Vagina (tissue), 2 donors: Measurements from ENCODE around the gene SRSF10. TPM values are rescaled to one million over a fixed set of nuclear protein-coding genes. Genes with fewer than 3 reads are reported as not detected.

ENCODE experiments used
- DNase-seq, 2 donors: peaks; one replicate each; pipeline ENCODE4 v3.0.0-alpha.2; 2017; ENCODE audit errors: extremely low spot score in 2 of 2
- H3K27ac ChIP-seq: fragments of 200-600 bp; sonication (generic); one replicate; pipeline ENCODE4 v1.5.1; 2019
- H3K27me3 ChIP-seq: fragments of 200-600 bp; sonication (generic); one replicate; pipeline ENCODE4 v1.5.1; 2019
- H3K36me3 ChIP-seq, 2 donors: fragments of 200-600 bp; sonication (generic); one replicate each; pipeline ENCODE4 v1.5.1; 2017 to 2019
- H3K4me1 ChIP-seq: fragments of 200-600 bp; sonication (generic); one replicate; pipeline ENCODE4 v1.5.1; 2019
- H3K4me3 ChIP-seq, 2 donors: fragments of 200-600 bp; sonication (generic); 1 replicate in 1 of 2; 2 replicates in 1 of 2; pipeline ENCODE4 v1.5.1; 2016 to 2019
- H3K9me3 ChIP-seq: fragments of 200-600 bp; sonication (generic); one replicate; pipeline ENCODE4 v1.5.1; 2019
- POLR2A ChIP-seq, 2 donors: fragments of 450-650 bp; IDR thresholded peaks; one replicate each; pipeline ENCODE4 v1.6.1; 2017; ENCODE audit warnings: antibody characterized with exemption in 2 of 2, mild to moderate bottlenecking in 2 of 2, moderate library complexity in 2 of 2
- POLR2AphosphoS5 ChIP-seq, 2 donors: sonication (generic); formaldehyde crosslinking; IDR thresholded peaks; one replicate each; pipeline ENCODE4 v1.9.0; 2017; ENCODE audit warnings: antibody characterized with exemption in 2 of 2, mild to moderate bottlenecking in 2 of 2, low read depth in 1 of 2; ENCODE audit not compliant: insufficient read depth in 1 of 2
- intact Hi-C: fragments of 100-400 bp; cut with DNase I; formaldehyde crosslinking; loops from one replicate; pipeline ENCODE4 v1.15.1; 2023
- total RNA-seq: library from RNA; depleted of rRNA; stranded (reverse); fragments of >200 nt; gene quantifications from one replicate; pipeline ENCODE4 v1.2.3, GENCODE V29; 2016
- TF ChIP-seq, protein P1 (sequence below), 3 experiments: fragments of 450-650 bp in 2 of 3; fragments of 200-600 bp in 1 of 3; sonication (generic) in 1 of 3; IDR thresholded peaks; one replicate each; pipeline ENCODE4 v1.5.1; 2017 to 2019; ENCODE audit warnings: antibody characterized with exemption in 3 of 3, mild to moderate bottlenecking in 2 of 3, moderate library complexity in 2 of 3

Gene SRSF10
- total RNA-seq = 72.4 TPM

DNA sequence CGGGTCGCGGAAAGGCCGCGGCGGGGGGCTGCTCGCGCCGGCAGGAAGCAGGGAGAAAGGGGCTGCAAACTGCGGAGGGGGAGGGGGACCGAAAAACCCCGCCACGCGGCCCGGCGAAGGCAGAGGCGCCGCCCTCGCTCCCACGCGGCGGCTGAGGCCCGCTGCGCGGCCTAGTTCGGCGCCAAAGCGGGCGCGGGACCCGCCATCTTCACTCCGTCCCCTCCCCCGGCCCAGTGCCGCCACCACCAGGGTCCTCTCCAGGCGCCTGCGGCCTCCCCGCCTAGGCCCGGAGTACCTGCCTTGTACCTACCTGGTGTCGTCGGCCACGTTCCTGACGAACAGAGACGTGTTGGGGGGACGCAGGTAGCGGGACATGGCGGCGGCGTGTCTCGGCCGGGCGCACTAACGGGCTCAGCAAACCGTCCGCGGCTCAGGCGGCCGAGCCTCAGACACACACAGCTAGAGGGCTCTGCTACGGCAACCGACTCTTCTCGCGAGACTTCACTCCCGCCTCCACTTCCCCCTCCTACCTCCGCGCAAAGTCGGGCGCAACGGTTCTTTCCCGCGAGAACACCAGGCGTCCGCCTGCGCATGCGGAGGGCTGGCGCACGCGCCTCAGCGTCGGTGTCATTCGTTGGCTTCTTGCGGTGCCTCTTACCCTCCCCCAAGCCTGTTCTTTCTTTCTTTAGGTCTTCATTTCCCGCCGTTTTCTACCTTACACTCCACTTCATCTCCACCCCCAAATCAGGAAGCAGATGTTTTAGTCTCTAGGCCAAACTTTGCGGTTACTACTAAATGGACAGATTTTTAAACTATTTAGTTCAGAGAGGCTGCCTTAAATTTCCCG lies at the start of gene SRSF10:
TSS of gene SRSF10 (minus strand) at position 447 of the 847 bp plus-strand sequence. CDS start at position 375, 72 bp downstream.
- TF ChIP-seq POLR2A (IDR thresholded peaks at IDR 0.05) (peak in 1 of 2 donors; percentile 97), POLR2AphosphoS5 (IDR thresholded peaks at IDR 0.05; ENCODE audit: insufficient read depth in 1 of 2, low read depth in 1 of 2) (peak; percentile 100)
- TF ChIP-seq, protein P1, sequence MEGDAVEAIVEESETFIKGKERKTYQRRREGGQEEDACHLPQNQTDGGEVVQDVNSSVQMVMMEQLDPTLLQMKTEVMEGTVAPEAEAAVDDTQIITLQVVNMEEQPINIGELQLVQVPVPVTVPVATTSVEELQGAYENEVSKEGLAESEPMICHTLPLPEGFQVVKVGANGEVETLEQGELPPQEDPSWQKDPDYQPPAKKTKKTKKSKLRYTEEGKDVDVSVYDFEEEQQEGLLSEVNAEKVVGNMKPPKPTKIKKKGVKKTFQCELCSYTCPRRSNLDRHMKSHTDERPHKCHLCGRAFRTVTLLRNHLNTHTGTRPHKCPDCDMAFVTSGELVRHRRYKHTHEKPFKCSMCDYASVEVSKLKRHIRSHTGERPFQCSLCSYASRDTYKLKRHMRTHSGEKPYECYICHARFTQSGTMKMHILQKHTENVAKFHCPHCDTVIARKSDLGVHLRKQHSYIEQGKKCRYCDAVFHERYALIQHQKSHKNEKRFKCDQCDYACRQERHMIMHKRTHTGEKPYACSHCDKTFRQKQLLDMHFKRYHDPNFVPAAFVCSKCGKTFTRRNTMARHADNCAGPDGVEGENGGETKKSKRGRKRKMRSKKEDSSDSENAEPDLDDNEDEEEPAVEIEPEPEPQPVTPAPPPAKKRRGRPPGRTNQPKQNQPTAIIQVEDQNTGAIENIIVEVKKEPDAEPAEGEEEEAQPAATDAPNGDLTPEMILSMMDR (IDR thresholded peaks at IDR 0.05) = peak; percentile 5 to 60 (median 14)
- Histone ChIP-seq H3K9me3 (no peaks in the 10 kb centered on the region), H3K4me3 (peak within 1 kb of the TSS; percentile 82 to 99), H3K27me3 (no peaks in the 10 kb centered on the region), H3K36me3 (no peaks in the 10 kb centered on the region), H3K4me1 (peaks cover 46% of the 10 kb centered on the region), H3K27ac (peak within 1 kb of the TSS; percentile 97)
- peak; percentile 98 to 99 for DNase-seq
- intact Hi-C loops = no loop called here

DNA sequence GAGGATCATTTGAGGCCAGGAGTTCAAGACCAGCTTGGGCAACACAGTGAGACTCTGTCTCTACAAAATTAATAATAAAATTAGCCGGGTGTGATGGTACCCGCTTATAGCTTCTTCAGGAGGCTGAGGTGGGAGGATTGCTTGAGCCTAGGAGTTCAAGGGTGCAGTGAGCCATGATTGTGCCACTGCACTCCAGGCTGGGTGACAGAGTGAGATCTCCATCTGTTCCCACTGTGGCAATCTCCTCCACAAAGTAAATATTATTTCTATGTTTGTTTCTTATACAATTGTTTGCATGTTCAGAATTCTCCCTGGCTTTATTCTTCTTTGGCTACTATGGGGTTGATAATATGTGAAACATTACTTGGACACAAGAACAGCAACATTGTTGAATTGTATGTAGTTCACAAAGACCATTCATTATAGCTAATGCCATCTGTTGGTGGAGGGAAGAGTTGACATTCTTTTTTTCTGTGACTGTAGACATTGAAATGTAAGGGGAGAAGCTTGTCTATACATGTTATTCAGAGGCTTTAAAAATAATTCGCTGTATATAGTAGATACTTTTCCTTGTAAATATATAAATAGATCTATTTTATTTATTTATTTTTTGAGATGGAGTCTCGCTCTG lies 47.8 kb upstream of the SRSF10 start:
- H3K27me3 ChIP-seq = no peaks in the 10 kb centered on the region
- intact Hi-C loops = loop anchor here (5.0 kb wide), 1 partner anchor 71 kb away; the partner anchor contains the start of gene PNRC2
- no peak overlapping the region for H3K4me3 ChIP-seq
- H3K9me3 ChIP-seq = no peaks in the 10 kb centered on the region
- H3K27ac ChIP-seq = no peak overlapping the region
- DNase-seq = no peak
- H3K4me1 ChIP-seq = no peaks in the 10 kb centered on the region
- TF ChIP-seq POLR2A (IDR thresholded peaks at IDR 0.05) = no peak
- TF ChIP-seq, protein P1 (IDR thresholded peaks at IDR 0.05) = peak in 2 of 3 experiments; percentile 32 to 50
- no peaks in the 10 kb centered on the region for H3K36me3 ChIP-seq

DNA sequence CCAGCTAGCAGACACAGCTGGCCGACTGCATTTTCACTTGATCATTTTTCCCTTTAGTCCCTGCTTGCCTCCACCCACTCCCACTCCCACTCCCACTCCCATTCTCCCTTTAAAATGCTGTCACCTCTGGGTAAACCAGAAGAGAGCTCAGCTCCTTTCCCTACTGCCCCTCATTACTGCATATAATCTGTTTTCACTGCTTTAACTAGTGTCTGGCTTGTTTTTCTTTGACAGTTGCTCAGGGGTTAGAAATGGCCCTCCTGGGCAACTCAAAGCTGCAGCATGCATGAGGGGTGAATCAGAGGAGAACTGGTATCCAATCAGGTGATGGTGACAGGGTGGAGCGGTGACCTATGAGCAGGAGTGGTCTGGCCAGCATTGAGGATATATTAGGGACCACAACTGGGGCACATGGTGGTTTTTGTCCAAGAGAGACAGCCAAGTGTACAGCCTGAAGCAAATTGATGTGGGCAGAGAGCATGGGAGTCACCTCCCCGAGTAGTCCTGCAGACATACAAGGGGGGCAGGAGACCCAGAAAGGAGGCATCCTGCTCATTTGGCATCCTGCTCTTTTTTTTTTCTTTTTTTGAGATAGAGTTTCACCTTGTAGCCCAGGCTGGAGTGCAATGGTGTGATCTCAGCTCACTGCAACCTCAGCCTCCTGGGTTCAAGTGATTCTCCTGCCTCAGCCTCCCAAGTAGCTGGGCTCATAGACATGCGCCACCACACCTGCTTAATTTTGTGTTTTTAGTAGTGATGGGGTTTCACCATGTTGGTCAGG lies 42.6 kb upstream of the SRSF10 start:
- TF ChIP-seq POLR2AphosphoS5 (IDR thresholded peaks at IDR 0.05; ENCODE audit: insufficient read depth in 1 of 2, low read depth in 1 of 2) = peak in 1 of 2 donors; percentile 7
- no peak for TF ChIP-seq POLR2A (IDR thresholded peaks at IDR 0.05)
- TF ChIP-seq, protein P1 (IDR thresholded peaks at IDR 0.05) = no peak
- Histone ChIP-seq H3K9me3 (no peaks in the 10 kb centered on the region), H3K36me3 (no peaks in the 10 kb centered on the region), H3K4me1 (peaks cover 27% of the 10 kb centered on the region), H3K4me3 (no peak overlapping the region), H3K27me3 (no peaks in the 10 kb centered on the region), H3K27ac (peak overlapping the region; percentile 7)
- intact Hi-C loops = no loop called here
- no peak for DNase-seq

DNA sequence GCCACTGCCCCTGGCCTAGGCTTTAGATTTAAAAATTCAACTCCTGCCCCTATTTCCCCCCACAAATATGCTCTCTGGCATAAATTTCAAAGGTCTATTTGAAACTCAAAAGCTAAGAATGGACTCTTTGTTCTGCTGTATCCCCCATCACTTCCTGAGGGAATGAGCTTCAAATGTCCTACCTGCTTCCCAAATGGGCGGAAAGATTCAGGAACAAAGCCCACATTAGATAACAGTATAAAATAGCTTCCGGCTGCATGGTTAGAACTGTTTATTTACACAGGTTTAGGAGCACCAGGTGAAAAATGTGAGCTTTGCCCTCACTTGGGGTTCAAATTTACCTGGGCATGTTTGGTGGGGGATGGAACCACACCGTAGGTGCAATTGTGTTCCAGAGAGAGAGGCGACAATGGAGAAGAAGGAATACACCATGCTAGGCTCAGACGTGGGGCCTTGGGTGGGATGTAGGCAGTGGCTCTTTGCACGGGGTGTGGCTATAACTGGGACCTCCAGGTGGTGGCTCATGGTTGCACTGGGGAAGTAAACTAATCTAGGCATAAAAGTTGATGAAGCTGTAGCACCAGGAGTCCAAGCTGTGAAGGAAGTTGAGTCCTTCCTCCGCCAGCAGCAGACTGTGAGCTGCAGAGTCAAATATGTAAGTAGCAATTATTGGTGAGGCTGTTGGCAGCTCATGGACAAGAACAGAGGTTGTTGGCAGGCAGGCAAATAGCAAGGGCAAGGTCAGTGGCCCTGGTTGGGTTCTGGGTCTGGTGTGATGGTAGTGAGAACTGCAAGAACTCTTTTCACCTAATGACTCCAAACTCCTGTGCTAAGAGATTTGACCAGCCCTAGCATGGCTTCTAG lies 41.5 kb upstream of the SRSF10 start:
- peaks cover 37% of the 10 kb centered on the region for H3K4me1 ChIP-seq
- intact Hi-C loops = no loop called here

More for the DNA sequence above, 41.5 kb upstream of the SRSF10 start:
- Histone ChIP-seq H3K27me3 (no peaks in the 10 kb centered on the region), H3K4me3 (no peak overlapping the region), H3K36me3 (no peaks in the 10 kb centered on the region), H3K27ac (peak overlapping the region; percentile 81), H3K9me3 (no peaks in the 10 kb centered on the region)
- no peak for DNase-seq
- TF ChIP-seq, protein P1 (IDR thresholded peaks at IDR 0.05) = no peak
- no peak for TF ChIP-seq POLR2AphosphoS5 (IDR thresholded peaks at IDR 0.05; ENCODE audit: insufficient read depth in 1 of 2, low read depth in 1 of 2)
- no peak for TF ChIP-seq POLR2A (IDR thresholded peaks at IDR 0.05)
